ENCODE measurements around the gene PTGIS.

Gene PTGIS

GRCh38 chr20:49461894-49462620, 105.9 kb downstream of the PTGIS start:
- no peak for DNase-seq

GRCh38 chr20:49460916-49461315, 107.0 kb downstream of the PTGIS start:
- DNase-seq, result no peak

GRCh38 chr20:49460131-49460530, 107.8 kb downstream of the PTGIS start:
- DNase-seq, result no peak

- no peak for DNase-seq
These were observed 108.3 kb downstream of the PTGIS start for GRCh38 chr20:49459684-49460083.

GRCh38 chr20:49457444-49457843, 110.5 kb downstream of the PTGIS start:
- no peak for DNase-seq

- DNase-seq, result no peak
These were observed 111.3 kb downstream of the PTGIS start for GRCh38 chr20:49456646-49457045.

- DNase-seq, result no peak
These were observed 112.2 kb downstream of the PTGIS start for GRCh38 chr20:49455691-49456090.

Data from NCI-H187 treated with DMSO at 0.1 percent for 48 hours (cell line).